K562 (cell line): Measurements from ENCODE around the gene ZFAND6. TPM values are rescaled to one million over a fixed set of nuclear protein-coding genes. Genes with fewer than 3 reads are reported as not detected.

ENCODE experiments used
- ATAC-seq: fragments of 200-7000 bp; cut with Tn5 transposase; 3 replicates; pipeline ENCODE4 v1.9.1; 2020; ENCODE audit warnings: moderate library complexity
- BruUV-seq: library from RNA; stranded (reverse); fragments of 400-500 nt; replicated peaks from 2 replicates; lab custom pipeline; 2021; lab: Mats Ljungman, UMichigan
- CTCF ChIA-PET: fragments of 300-600 bp; formaldehyde crosslinking; extraction: SDS; loops from one replicate; lab custom pipeline; 2021; ENCODE audit warnings: low intra/inter-chr PET ratio; lab: Yijun Ruan, JAX
- POLR2A ChIA-PET: fragments of 300-600, 350-650 bp; sonication (Branson Sonifier 250); formaldehyde crosslinking; extraction: SDS; loops from one replicate; lab custom pipeline; 2021; ENCODE audit warnings: antibody characterized with exemption, inconsistent platforms; lab: Yijun Ruan, JAX
- DNase-seq, 4 experiments: peaks; one replicate each; pipeline versions ENCODE4 v3.0.0 to v3.0.0-alpha.2; 2011 to 2018; ENCODE audit warnings: low spot score in 3 of 4, mixed read lengths in 3 of 4; ENCODE audit errors: extremely low read depth in 1 of 4
- FAIRE-seq: peaks from 2 replicates; lab custom pipeline; 2011; peaks lifted over from hg19 to GRCh38; lab: Jason Lieb, UNC
- H2AFZ ChIP-seq: 2 replicates; pipeline ENCODE4 v1.6.0; 2011; ENCODE audit warnings: low read depth, low read length, control low read depth, inconsistent platforms
- H3K27ac ChIP-seq: fragments of 200-600 bp; 3 replicates; pipeline ENCODE4 v1.8.0; 2011; ENCODE audit warnings: low read depth, mild to moderate bottlenecking, control low read depth, inconsistent platforms, low read length, moderate library complexity, mixed read lengths; ENCODE audit errors: extremely low read depth
- H3K27me3 ChIP-seq, 2 experiments: fragments of 300-600 bp in 1 of 2; 2 replicates in 1 of 2; 3 replicates in 1 of 2; pipeline versions ENCODE4 v1.6.0 to v1.8.0; 2011; ENCODE audit warnings: inconsistent platforms in 2 of 2, low read length in 2 of 2, mild to moderate bottlenecking in 1 of 2, mixed read lengths in 1 of 2, moderate library complexity in 1 of 2; ENCODE audit not compliant: control insufficient read depth in 2 of 2, insufficient read depth in 2 of 2
- H3K36me3 ChIP-seq: fragments of 300-600 bp; 3 replicates; pipeline ENCODE4 v1.8.0; 2011; ENCODE audit warnings: mild to moderate bottlenecking, low read length, inconsistent platforms; ENCODE audit not compliant: control insufficient read depth, insufficient read depth
- H3K4me1 ChIP-seq, 2 experiments: fragments of 200-600 bp in 1 of 2; replicated peaks in 1 of 2; 2 replicates in 1 of 2; 3 replicates in 1 of 2; pipeline versions ENCODE4 v1.5.1 to v1.8.0; 2011; ENCODE audit warnings: inconsistent platforms in 2 of 2, low read length in 2 of 2, mild to moderate bottlenecking in 1 of 2, mixed read lengths in 1 of 2, moderate library complexity in 1 of 2; ENCODE audit not compliant: control insufficient read depth in 2 of 2, insufficient read depth in 2 of 2
- H3K4me2 ChIP-seq: 2 replicates; pipeline ENCODE4 v1.6.1; 2011; ENCODE audit warnings: low read length, control low read depth, inconsistent platforms, mixed read lengths; ENCODE audit not compliant: insufficient read depth
- H3K4me3 ChIP-seq: fragments of 200-600 bp; sonication (generic), shearing (Covaris generic); 2 replicates; pipeline ENCODE4 v1.5.1; 2016; ENCODE audit warnings: control low read depth, inconsistent platforms
- H3K79me2 ChIP-seq: fragments of 200-600 bp; 3 replicates; pipeline ENCODE4 v1.8.0; 2011; ENCODE audit warnings: low read length, inconsistent platforms; ENCODE audit not compliant: control insufficient read depth, insufficient read depth
- H3K9ac ChIP-seq, 2 experiments: 2 replicates each; pipeline versions ENCODE4 v1.6.0 to v1.6.1; 2011; ENCODE audit warnings: low read depth in 2 of 2, low read length in 2 of 2, control low read depth in 1 of 2, inconsistent platforms in 1 of 2, mild to moderate bottlenecking in 1 of 2, mixed read lengths in 1 of 2; ENCODE audit not compliant: insufficient read depth in 1 of 2
- H3K9me1 ChIP-seq: one replicate; pipeline ENCODE4 v1.6.0; 2011; ENCODE audit warnings: inconsistent platforms, mild to moderate bottlenecking, low read length, moderate library complexity; ENCODE audit not compliant: control insufficient read depth, insufficient read depth
- H3K9me3 ChIP-seq: replicated peaks from 2 replicates; pipeline ENCODE4 v1.5.1; 2011; ENCODE audit warnings: low read depth, low read length, inconsistent platforms; ENCODE audit not compliant: control insufficient read depth, insufficient read depth
- H4K20me1 ChIP-seq: replicated peaks from 2 replicates; pipeline ENCODE4 v1.6.1; 2011; ENCODE audit warnings: low read length, inconsistent platforms, mixed read lengths; ENCODE audit not compliant: control insufficient read depth, insufficient read depth
- BCOR ChIP-seq: fragments of 450-650 bp; IDR thresholded peaks from 2 replicates; pipeline ENCODE4 v1.6.1; 2016
- FOXJ2 ChIP-seq: fragments of 200-800 bp; sonication (Bioruptor generic); IDR thresholded peaks from 2 replicates; pipeline ENCODE4 v1.6.1; 2016; ENCODE audit warnings: missing genetic modification characterization, missing compliant biosample characterization
- FUS ChIP-seq: fragments of 200-400 bp; formaldehyde crosslinking; optimal IDR thresholded peaks from 2 replicates; pipeline ENCODE3; 2017; ENCODE audit warnings: low read depth, low read length
- GABPB2 ChIP-seq: fragments of 250-450 bp; sonication (Bioruptor Pico); conservative IDR thresholded peaks from 2 replicates; pipeline ENCODE4 v1.5.1; 2021; ENCODE audit warnings: mild to moderate bottlenecking
- HDAC2 ChIP-seq: fragments of 450-650 bp; IDR thresholded peaks from 2 replicates; pipeline ENCODE4 v1.6.1; 2016; ENCODE audit warnings: mild to moderate bottlenecking
- HNRNPLL ChIP-seq: fragments of 200-400 bp; formaldehyde crosslinking; IDR thresholded peaks from 2 replicates; pipeline ENCODE4 v1.6.1; 2017; ENCODE audit warnings: low read length, low read depth, mild to moderate bottlenecking; ENCODE audit not compliant: poor library complexity, severe bottlenecking
- KDM5B ChIP-seq: fragments of 200-600 bp; sonication (generic); IDR thresholded peaks from 2 replicates; pipeline ENCODE4 v1.6.1; 2012; ENCODE audit warnings: low read depth, mild to moderate bottlenecking, moderate library complexity, low read length, control low read depth, inconsistent platforms; ENCODE audit not compliant: insufficient replicate concordance
- L3MBTL2 ChIP-seq: fragments of 450-650 bp; IDR thresholded peaks from 2 replicates; pipeline ENCODE4 v1.6.1; 2016; ENCODE audit warnings: mild to moderate bottlenecking, moderate library complexity
- RBM25 ChIP-seq: fragments of 200-400 bp; formaldehyde crosslinking; IDR thresholded peaks from 2 replicates; pipeline ENCODE4 v1.6.1; 2018; ENCODE audit warnings: low read length, low read depth, moderate library complexity; ENCODE audit not compliant: severe bottlenecking
- RFX5 ChIP-seq: IDR thresholded peaks from 2 replicates; pipeline ENCODE4 v1.6.1; 2011; ENCODE audit warnings: low read depth, mild to moderate bottlenecking, improper control_type of control experiment, low read length
- THRAP3 ChIP-seq: fragments of 450-650 bp; IDR thresholded peaks from 2 replicates; pipeline ENCODE4 v1.6.1; 2016; ENCODE audit warnings: mild to moderate bottlenecking, inconsistent platforms, borderline replicate concordance
- ZBTB17 ChIP-seq: fragments of 450-650 bp; formaldehyde crosslinking; IDR thresholded peaks from 2 replicates; pipeline ENCODE4 v1.4.0; 2020; ENCODE audit warnings: mild to moderate bottlenecking
- ZKSCAN3 ChIP-seq: fragments of 250-450 bp; sonication (Bioruptor Pico); IDR thresholded peaks from 2 replicates; pipeline ENCODE4 v1.4.0; 2020
- ZNF253 ChIP-seq: fragments of 250-450 bp; sonication (Bioruptor Pico); conservative IDR thresholded peaks from 2 replicates; pipeline ENCODE4 v1.6.1; 2021; ENCODE audit warnings: mild to moderate bottlenecking
- WGBS: fragments of 100-300 bp; shearing (Covaris generic); methylation state at CpG from one replicate; pipeline ENCODE4 v1.1.6; 2016; ENCODE audit warnings: low coverage, mixed read lengths; ENCODE audit not compliant: insufficient coverage; ENCODE audit errors: missing lambda C conversion rate; 5-methylcytosine and 5-hydroxymethylcytosine counted together
- in situ Hi-C: fragments of 300-500 bp; cut with MboI; formaldehyde crosslinking; loops from 4 replicates; pipeline ENCODE4 v1.15.0; 2018; ENCODE audit warnings: inconsistent platforms, mixed read lengths
- intact Hi-C: fragments of 100-400 bp; cut with micrococcal nuclease; formaldehyde crosslinking; loops from 2 replicates; pipeline ENCODE4 v1.14.2; 2022
- polyA plus RNA-seq, 8 experiments: library from polyadenylated mRNA; depleted of rRNA in 4 of 8; stranded (reverse) in 5 of 8; unstranded in 3 of 8; fragments of >200 nt; fragmentation: Nextera tagmentation in 2 of 8; fragmentation: Illumina TruSeq in 1 of 8; extraction: Ambion mirVana in 2 of 8; extraction: Trizol in 1 of 8; gene quantifications; 2 replicates each; pipeline versions ENCODE4 v1.2.1 to v1.2.3, GENCODE V29; 2011 to 2014; ENCODE audit warnings: inconsistent platforms in 1 of 8, missing spikeins in 1 of 8
- total RNA-seq, 7 experiments: library from RNA; depleted of rRNA in 6 of 7; stranded (reverse); fragments of >200 nt in 6 of 7; fragmentation: Illumina TruSeq in 2 of 7; extraction: Trizol in 2 of 7; gene quantifications; 2 replicates each; pipeline versions ENCODE4 v1.2.1 to v1.2.3, GENCODE V29; 2011 to 2021; ENCODE audit warnings: low replicate concordance in 1 of 7
- TF ChIP-seq, protein P1 (sequence below): sonication (generic); formaldehyde crosslinking; IDR thresholded peaks from 2 replicates; pipeline ENCODE4 v1.9.0; 2022; ENCODE audit warnings: mild to moderate bottlenecking, missing genetic modification reagents
- TF ChIP-seq, protein P2 (sequence below): IDR thresholded peaks from 2 replicates; pipeline ENCODE4 v1.6.1; 2011; ENCODE audit not compliant: insufficient read length; ENCODE audit errors: extremely low read depth

The ZFAND6 gene
- total and polyA plus RNA-seq, 9 of the 15 experiments (the other 6 are each of a cell fraction or from before 2014, with no cell fraction given) = 53.9 to 206 (median 88.9) TPM

DNA sequence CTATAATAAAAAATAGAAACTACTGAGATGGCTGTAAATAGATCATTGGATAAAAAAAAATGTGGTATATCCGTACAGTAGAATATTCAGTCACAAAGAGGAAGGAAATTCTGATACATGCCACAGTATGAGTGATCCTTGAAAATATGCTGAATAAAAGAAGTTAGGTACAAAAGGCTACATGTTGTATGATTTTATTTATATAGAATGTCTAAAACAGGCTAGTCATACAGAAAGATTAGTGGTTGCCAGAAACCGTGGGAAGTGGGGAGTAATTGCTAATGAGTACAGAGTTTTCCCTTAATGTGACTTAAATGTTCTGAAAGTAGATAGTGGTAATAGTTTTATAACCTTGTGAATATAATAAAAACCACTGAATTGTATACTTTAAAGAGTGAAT, 68.4 kb downstream of the ZFAND6 start (continued):
- TF ChIP-seq KDM5B = no peak
- TF ChIP-seq THRAP3 = no peak
- TF ChIP-seq HNRNPLL = no peak
- TF ChIP-seq HDAC2 = no peak
- TF ChIP-seq BCOR = no peak
- TF ChIP-seq ZBTB17 (CRISPR knock-in tag) = no peak
- no peak for TF ChIP-seq RBM25
- TF ChIP-seq, protein P1, sequence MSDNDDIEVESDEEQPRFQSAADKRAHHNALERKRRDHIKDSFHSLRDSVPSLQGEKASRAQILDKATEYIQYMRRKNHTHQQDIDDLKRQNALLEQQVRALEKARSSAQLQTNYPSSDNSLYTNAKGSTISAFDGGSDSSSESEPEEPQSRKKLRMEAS (CRISPR knock-in tag) = no peak

- CTCF ChIA-PET = no interaction called here
Measured at GRCh38 chr15:80132382-80132781, 72.9 kb downstream of the ZFAND6 start.

More at GRCh38 chr15:80132382-80132781, 72.9 kb downstream of the ZFAND6 start:
- no peak for DNase-seq
- no peaks in the 10 kb centered on the region for H3K9me1 ChIP-seq
- WGBS = 100% methylated on average over 3 of the region's 3 CpGs
- no peaks in the 10 kb centered on the region for H3K27me3 ChIP-seq
- H3K4me1 ChIP-seq = no peaks in the 10 kb centered on the region
- POLR2A ChIA-PET = no interaction called here
- in situ Hi-C loops (no loop called here), intact Hi-C loops (no loop called here)
- TF ChIP-seq ZKSCAN3 (CRISPR knock-in tag) = no peak
- no peak for TF ChIP-seq L3MBTL2
- TF ChIP-seq FOXJ2 = no peak
- TF ChIP-seq ZNF253 (CRISPR knock-in tag) = no peak
- TF ChIP-seq, protein P2, sequence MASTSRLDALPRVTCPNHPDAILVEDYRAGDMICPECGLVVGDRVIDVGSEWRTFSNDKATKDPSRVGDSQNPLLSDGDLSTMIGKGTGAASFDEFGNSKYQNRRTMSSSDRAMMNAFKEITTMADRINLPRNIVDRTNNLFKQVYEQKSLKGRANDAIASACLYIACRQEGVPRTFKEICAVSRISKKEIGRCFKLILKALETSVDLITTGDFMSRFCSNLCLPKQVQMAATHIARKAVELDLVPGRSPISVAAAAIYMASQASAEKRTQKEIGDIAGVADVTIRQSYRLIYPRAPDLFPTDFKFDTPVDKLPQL = no peak
- no peak for TF ChIP-seq GABPB2
- TF ChIP-seq RFX5 = no peak
- no peak for TF ChIP-seq FUS
- no peak overlapping the region for H3K4me2 ChIP-seq
- H2AFZ ChIP-seq = no peak overlapping the region
- no peak overlapping the region for H3K27ac ChIP-seq
- no peak overlapping the region for H3K9ac ChIP-seq
- no peak for FAIRE-seq
- no peaks in the 10 kb centered on the region; the same call in 1 of the 2 replicates for H3K9me3 ChIP-seq
- peaks cover 48% of the 10 kb centered on the region for H3K36me3 ChIP-seq
- BruUV-seq = no TSS peak
- H3K4me3 ChIP-seq = no peak overlapping the region
- H4K20me1 ChIP-seq = no peaks in the 10 kb centered on the region
- H3K79me2 ChIP-seq = no peaks in the 10 kb centered on the region
- no peak for ATAC-seq
